Measurements from ENCODE around the gene CHRNA3. TPM values are rescaled to one million over a fixed set of nuclear protein-coding genes. Genes with fewer than 3 reads are reported as not detected.

Gene CHRNA3
- total RNA-seq, 4 donors from 2014 or later = 0.09 to 1.3 TPM; not detected in 2

DNA sequence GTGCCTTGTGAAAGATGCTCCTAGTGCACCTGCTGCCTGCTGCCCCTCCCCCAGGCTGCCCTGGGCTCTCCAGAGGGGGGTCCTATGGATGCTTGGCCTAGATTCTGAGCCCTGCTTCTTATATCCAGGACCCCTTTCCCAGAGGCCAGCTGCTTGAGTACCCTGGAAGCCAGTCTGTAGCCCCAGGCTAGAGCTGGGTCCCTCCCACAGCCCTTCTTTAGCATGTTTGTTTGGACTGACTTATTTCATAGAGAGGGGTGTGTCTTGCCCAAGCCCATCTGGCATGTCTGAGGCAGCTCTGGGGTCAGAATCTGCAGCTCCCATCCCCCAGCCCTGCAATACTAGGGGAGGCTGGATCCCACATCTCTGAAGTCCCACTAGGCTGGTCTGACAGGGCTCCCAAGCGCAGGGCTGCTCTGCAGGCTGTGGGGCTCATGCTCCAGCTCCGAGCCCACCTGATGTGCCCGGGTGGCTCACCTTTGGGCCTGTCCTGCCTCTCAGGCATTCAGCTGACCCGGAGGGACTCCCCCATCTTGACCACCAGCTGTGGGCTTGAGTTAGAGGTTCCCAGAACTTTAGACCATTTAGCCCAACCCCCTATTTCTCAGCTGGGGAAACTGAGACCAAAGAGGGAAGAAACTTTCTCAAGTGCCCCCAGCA, 17.1 kb upstream of the CHRNA3 start:
- ATAC-seq (ENCODE audit: low FRiP score) (no peak), DNase-seq (ENCODE audit: low spot score) (no peak)

DNA sequence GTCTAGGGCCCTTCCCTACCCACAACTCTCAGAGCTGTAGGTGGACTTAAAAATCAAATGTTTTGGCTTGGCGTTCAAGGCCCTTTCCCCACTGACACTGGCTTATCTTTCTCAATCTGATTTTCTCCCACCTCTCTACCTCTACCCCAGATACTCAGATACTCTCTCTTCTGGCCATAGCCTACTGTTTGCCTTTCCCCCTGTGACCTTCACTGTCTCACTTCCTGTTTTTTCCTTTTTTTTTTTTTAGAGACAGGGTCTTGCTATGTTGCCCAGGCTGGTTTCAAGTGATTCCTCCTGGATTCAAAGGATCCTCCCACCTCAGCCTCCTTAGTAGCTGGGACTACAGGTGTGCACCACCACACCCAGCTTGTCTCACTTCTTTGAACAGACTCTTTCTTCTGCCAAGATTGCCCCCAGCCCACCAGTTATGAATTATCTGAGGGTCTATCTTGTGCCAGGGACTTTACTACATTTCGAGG, 15.6 kb upstream of the CHRNA3 start:
- ATAC-seq (ENCODE audit: low FRiP score) (no peak), DNase-seq (ENCODE audit: low spot score) (no peak)
- TF ChIP-seq, protein P1, sequence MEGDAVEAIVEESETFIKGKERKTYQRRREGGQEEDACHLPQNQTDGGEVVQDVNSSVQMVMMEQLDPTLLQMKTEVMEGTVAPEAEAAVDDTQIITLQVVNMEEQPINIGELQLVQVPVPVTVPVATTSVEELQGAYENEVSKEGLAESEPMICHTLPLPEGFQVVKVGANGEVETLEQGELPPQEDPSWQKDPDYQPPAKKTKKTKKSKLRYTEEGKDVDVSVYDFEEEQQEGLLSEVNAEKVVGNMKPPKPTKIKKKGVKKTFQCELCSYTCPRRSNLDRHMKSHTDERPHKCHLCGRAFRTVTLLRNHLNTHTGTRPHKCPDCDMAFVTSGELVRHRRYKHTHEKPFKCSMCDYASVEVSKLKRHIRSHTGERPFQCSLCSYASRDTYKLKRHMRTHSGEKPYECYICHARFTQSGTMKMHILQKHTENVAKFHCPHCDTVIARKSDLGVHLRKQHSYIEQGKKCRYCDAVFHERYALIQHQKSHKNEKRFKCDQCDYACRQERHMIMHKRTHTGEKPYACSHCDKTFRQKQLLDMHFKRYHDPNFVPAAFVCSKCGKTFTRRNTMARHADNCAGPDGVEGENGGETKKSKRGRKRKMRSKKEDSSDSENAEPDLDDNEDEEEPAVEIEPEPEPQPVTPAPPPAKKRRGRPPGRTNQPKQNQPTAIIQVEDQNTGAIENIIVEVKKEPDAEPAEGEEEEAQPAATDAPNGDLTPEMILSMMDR (IDR thresholded peaks at IDR 0.05) = no peak

More for the DNA sequence above, 17.1 kb upstream of the CHRNA3 start:
- TF ChIP-seq, protein P1 (IDR thresholded peaks at IDR 0.05) = no peak

DNA sequence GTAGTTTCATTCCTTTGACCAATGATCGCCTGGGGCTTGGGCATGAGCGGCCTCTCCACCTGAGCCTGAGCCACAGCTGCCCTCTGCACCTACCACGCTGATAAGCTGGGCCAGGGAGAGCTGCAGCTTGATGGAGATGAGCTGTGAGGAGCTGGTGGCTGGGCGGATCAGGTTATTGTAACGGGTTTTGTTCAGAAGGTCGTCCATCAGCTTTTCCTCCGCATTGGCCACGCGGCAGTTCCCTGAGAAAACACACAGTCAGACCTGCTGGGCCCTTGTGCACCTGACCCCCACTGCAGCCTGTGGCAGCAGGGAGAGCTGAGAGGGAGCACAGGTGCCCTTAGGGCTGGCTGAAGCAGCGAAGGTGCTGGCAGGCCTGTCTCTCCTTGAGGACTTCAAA, 14.6 kb upstream of the CHRNA3 start:
- TF ChIP-seq, protein P1 (IDR thresholded peaks at IDR 0.05) = no peak
- ATAC-seq (ENCODE audit: low FRiP score) = no peak
- DNase-seq (ENCODE audit: low spot score) = no peak

DNA sequence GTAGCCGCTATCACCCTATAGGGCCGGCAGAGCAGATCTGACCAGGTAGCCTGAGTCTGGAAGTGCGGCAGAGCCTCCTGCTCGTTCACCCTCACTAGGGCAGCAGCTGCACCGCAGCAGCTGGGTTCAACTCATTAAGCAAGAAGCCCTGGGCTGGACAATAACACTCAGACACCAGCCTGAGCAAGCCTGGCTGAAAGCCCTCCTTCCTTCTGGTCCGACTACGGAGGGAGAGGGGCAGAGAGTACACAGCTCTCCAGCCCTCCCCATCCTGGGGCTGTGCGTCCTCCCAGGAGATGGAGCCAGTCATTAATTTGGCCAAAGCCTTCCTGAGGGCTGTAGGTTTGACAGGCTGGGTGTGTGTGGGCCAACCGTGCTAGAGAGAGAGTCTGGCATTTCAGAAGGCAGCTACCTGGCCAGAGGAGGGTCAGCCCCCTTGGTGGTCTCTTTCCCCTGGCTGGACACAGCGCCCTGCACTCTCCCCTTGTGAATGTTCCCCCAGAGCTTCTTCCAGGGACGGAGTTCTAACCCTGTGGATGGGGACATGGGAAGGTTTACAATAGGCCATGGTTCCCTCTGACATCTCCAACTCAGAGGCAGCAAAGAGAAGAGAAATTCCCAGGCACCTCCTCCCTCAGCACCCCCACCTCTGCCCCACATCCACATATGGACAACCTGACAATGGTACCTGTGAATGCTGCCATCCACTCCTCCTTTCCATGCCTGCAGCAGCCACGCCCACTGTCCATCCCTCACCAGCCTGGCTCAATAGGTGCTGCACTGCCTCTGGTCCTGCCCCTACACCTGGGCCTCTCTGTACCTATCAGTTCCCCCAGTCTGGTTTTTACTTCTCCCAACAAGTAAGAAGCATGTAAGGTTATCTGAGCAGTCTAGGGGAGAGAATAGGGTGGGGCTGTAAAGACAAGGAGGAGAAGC, 13.7 kb upstream of the CHRNA3 start:
- TF ChIP-seq, protein P1 (IDR thresholded peaks at IDR 0.05) = no peak
- no peak for DNase-seq (ENCODE audit: low spot score)
- ATAC-seq (ENCODE audit: low FRiP score) = no peak

DNA sequence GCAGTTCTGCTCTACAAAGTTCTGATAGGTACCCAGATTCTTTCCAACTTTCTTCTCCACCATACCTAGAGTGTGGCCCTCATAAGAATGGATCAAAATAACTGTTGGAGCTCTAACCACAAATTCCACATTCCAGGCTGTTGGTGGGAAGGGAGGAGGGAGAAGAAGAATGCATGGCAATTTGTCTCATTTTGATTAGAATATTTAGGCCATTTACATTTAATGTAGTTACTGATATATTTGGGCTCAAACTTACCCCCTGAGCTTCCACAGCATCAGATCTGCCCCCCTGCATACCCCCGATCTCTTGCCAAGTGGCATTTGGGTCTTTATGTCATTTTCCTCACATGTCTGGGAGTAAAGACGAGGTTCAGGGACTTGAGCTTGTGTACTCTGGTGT, 12.6 kb upstream of the CHRNA3 start:
- ATAC-seq (ENCODE audit: low FRiP score) (no peak), DNase-seq (ENCODE audit: low spot score) (no peak)
- TF ChIP-seq, protein P1 (IDR thresholded peaks at IDR 0.05) = no peak

DNA sequence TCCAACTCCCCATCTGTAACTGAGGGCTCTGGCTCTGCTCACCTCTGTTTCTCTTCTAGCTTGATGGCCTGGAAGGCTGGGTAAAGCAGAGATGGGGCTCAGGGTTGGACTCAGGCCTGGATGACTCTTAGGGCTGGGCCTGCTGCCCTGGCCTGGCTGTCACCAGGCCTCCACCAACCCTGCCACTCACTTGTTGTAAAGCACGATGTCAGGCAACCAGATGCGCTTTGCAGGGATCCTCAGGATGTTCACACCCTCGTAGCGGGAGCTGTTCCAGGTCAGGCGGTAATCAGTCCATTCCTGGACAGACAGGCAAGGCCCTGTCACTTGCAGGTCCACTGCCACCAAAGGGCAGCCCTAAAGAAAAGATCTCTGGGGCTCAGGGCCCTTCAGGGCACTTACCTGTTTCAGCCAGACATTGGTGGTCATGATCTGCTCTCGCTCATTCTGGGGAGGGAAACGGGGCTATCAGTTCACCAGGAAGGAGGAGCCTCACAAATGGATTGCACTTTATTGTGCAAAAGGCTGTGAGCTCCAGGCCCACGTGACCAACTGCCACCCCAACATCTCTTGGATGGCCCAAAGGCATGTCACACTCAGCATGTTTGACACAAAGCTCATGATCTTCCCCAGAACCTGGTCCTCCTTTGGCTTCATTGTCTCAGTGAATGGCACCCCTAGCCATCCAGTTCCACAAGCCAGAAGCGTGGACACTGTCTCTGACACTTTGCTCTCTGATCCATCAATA, 10.3 kb upstream of the CHRNA3 start:
- ATAC-seq (ENCODE audit: low FRiP score) (no peak), DNase-seq (ENCODE audit: low spot score) (no peak)
- TF ChIP-seq, protein P1 (IDR thresholded peaks at IDR 0.05) = no peak

All from omental fat pad (tissue), 4 donors.